ENCODE data around the gene ABCD3. TPM values are rescaled to one million over a fixed set of nuclear protein-coding genes. Genes with fewer than 3 reads are reported as not detected.

The ABCD3 gene
- polyA plus RNA-seq, 3 donors = 7.8 to 24.9 (median 21.0) TPM

DNA sequence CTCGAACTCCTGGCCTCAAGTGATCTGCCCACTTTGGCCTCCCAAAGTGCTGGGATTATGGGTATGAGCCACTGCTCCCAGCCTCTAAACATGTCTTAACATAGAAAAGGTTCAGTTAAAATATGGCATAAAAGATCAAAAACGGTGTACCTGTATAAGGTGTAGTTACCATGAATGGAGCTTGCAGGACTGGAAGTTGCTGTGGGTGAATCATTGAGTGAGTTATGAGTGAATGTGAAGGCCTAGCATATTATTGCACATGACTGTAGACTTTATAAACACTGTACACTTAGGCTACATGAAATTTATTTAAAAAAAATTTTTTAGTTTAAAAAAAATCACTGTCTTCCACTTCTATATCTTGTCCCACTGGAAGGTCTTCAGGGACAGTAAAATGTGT lies 15.7 kb downstream of the ABCD3 start:
- Mint-ChIP-seq H3K27ac (no peak overlapping the region), H3K9me3 (peaks cover 6 to 12% (median 11%) of the 10 kb centered on the region in 7 donors), H3K36me3 (peaks cover 14 to 15% of the 10 kb centered on the region in 2 donors), H3K4me3 (no peak overlapping the region), H3K4me1 (peaks cover 5% of the 10 kb centered on the region), H3K27me3 (ENCODE audit: low read depth in 3 of 3) (peaks cover 0 to 2% (median 0%) of the 10 kb centered on the region in 3 donors)
- Histone ChIP-seq H3K4me1 (ENCODE audit: control insufficient read depth in 1 of 2, insufficient read depth in 2 of 2, low read length in 2 of 2) (no peaks in the 10 kb centered on the region), H3K9me3 (replicated peaks in 1 of 2; ENCODE audit: control insufficient read depth in 1 of 2, insufficient read depth in 1 of 2, low read length in 2 of 2) (peaks cover 0 to 12% of the 10 kb centered on the region in 2 donors), H3K9ac (ENCODE audit: insufficient read depth, low read length, poor library complexity, severe bottlenecking) (no peak overlapping the region), H3K27me3 (ENCODE audit: control insufficient read depth in 2 of 2, insufficient read depth in 2 of 2, low read length in 2 of 2) (no peaks in the 10 kb centered on the region), H3K4me3 (replicated peaks in 1 of 3; ENCODE audit: low read depth in 2 of 3, low read length in 3 of 3) (no peak overlapping the region), H3K4me2 (replicated peaks; ENCODE audit: extremely low read depth, low read length, poor library complexity, severe bottlenecking) (no peak overlapping the region), H3K79me2 (ENCODE audit: insufficient read depth, low read length) (peaks cover 81% of the 10 kb centered on the region), H2AFZ (ENCODE audit: insufficient read depth, low read depth, low read length, poor library complexity, severe bottlenecking) (no peak overlapping the region), H3K27ac (ENCODE audit: low read depth in 1 of 2, low read length in 2 of 2) (no peak overlapping the region), H4K20me1 (ENCODE audit: insufficient read depth, low read length) (peaks cover 45% of the 10 kb centered on the region), H3K36me3 (replicated peaks in 1 of 2; ENCODE audit: control insufficient read depth in 1 of 2, insufficient read depth in 2 of 2, low read length in 2 of 2) (no peaks in the 10 kb centered on the region)
- DNase-seq = no peak
- TF ChIP-seq, protein P1, sequence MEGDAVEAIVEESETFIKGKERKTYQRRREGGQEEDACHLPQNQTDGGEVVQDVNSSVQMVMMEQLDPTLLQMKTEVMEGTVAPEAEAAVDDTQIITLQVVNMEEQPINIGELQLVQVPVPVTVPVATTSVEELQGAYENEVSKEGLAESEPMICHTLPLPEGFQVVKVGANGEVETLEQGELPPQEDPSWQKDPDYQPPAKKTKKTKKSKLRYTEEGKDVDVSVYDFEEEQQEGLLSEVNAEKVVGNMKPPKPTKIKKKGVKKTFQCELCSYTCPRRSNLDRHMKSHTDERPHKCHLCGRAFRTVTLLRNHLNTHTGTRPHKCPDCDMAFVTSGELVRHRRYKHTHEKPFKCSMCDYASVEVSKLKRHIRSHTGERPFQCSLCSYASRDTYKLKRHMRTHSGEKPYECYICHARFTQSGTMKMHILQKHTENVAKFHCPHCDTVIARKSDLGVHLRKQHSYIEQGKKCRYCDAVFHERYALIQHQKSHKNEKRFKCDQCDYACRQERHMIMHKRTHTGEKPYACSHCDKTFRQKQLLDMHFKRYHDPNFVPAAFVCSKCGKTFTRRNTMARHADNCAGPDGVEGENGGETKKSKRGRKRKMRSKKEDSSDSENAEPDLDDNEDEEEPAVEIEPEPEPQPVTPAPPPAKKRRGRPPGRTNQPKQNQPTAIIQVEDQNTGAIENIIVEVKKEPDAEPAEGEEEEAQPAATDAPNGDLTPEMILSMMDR (IDR thresholded peaks at IDR 0.05) = no peak
- 100% methylated on average over 1 of the region's 2 CpGs for WGBS (ENCODE audit: insufficient coverage)
- intact Hi-C loops (cut with micrococcal nuclease) = no loop called here

DNA sequence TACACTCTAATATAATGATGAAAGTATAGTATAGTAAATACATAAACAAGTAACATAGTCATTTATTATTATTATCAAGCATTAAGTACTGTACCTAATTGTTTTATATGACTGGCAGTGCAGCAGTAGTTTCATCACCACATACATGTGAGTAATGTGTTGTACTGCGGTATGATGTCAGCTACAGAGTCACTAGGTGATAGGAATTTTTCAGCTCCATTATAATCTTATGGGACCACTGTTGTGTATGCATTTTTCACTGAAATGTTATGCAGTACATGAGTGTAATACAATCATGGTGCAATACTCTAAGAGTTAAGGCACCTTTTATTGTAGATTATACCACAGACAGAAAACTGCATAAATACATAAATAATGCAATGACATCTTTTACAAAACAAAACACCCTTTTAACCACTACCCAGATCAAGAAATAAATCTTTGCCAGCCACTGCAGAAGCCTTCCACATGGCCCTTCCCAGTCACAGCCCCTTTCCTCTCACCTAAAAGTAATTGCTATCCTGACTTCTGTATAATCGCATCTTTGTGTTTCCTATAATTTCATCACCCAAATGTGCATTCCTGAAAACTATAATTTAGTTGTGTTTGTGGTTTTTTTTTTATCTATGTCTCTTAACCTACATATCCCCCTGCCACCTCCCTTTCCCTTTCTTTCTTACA lies 16.3 kb downstream of the ABCD3 start:
- Histone ChIP-seq H3K9me3 (replicated peaks in 1 of 2; ENCODE audit: control insufficient read depth in 1 of 2, insufficient read depth in 1 of 2, low read length in 2 of 2) (peaks cover 0 to 12% of the 10 kb centered on the region in 2 donors), H3K79me2 (ENCODE audit: insufficient read depth, low read length) (peaks cover 82% of the 10 kb centered on the region), H3K4me3 (replicated peaks in 1 of 3; ENCODE audit: low read depth in 2 of 3, low read length in 3 of 3) (no peak overlapping the region), H3K27ac (ENCODE audit: low read depth in 1 of 2, low read length in 2 of 2) (no peak overlapping the region), H3K36me3 (replicated peaks in 1 of 2; ENCODE audit: control insufficient read depth in 1 of 2, insufficient read depth in 2 of 2, low read length in 2 of 2) (no peaks in the 10 kb centered on the region), H3K4me1 (ENCODE audit: control insufficient read depth in 1 of 2, insufficient read depth in 2 of 2, low read length in 2 of 2) (no peaks in the 10 kb centered on the region), H3K27me3 (ENCODE audit: control insufficient read depth in 2 of 2, insufficient read depth in 2 of 2, low read length in 2 of 2) (no peaks in the 10 kb centered on the region), H3K9ac (ENCODE audit: insufficient read depth, low read length, poor library complexity, severe bottlenecking) (no peak overlapping the region), H3K4me2 (replicated peaks; ENCODE audit: extremely low read depth, low read length, poor library complexity, severe bottlenecking) (no peak overlapping the region), H4K20me1 (ENCODE audit: insufficient read depth, low read length) (peaks cover 39% of the 10 kb centered on the region), H2AFZ (ENCODE audit: insufficient read depth, low read depth, low read length, poor library complexity, severe bottlenecking) (no peak overlapping the region)
- Mint-ChIP-seq H3K9me3 (peaks cover 5 to 16% (median 11%) of the 10 kb centered on the region in 7 donors), H3K4me3 (no peak overlapping the region), H3K4me1 (peaks cover 2% of the 10 kb centered on the region), H3K27me3 (ENCODE audit: low read depth in 3 of 3) (peaks cover 0 to 2% (median 0%) of the 10 kb centered on the region in 3 donors), H3K27ac (no peak overlapping the region), H3K36me3 (peaks cover 13 to 14% of the 10 kb centered on the region in 2 donors)
- TF ChIP-seq, protein P1 (IDR thresholded peaks at IDR 0.05) = no peak
- WGBS (ENCODE audit: insufficient coverage) = no CpG with 5 or more reads among the region's 2 CpGs
- DNase-seq = no peak
- intact Hi-C loops (cut with micrococcal nuclease) = no loop called here
